Tibial artery (tissue), 4 donors: Measurements from ENCODE around the gene IL1RAPL1.

Source experiments
- DNase-seq, 2 donors: peaks; one replicate each; pipeline ENCODE4 v3.0.0-alpha.2; 2019
- H3K27ac ChIP-seq, 2 donors: fragments of 200-600 bp; sonication (generic) in 1 of 2; 1 replicate in 1 of 2; 2 replicates in 1 of 2; pipeline ENCODE4 v1.5.1; 2018 to 2019; ENCODE audit warnings: mild to moderate bottlenecking in 1 of 2
- H3K27me3 ChIP-seq, 2 donors: fragments of 200-600 bp; sonication (generic) in 1 of 2; one replicate each; pipeline versions ENCODE4 v1.5.1 to v1.6.0; 2016 to 2019
- H3K36me3 ChIP-seq, 3 donors: fragments of 200-600 bp; sonication (generic) in 2 of 3; one replicate each; pipeline ENCODE4 v1.5.1; 2016 to 2019; ENCODE audit warnings: mild to moderate bottlenecking in 2 of 3
- H3K4me1 ChIP-seq, 4 donors: fragments of 200-600 bp; sonication (generic) in 2 of 4; 1 replicate in 3 of 4; 2 replicates in 1 of 4; pipeline ENCODE4 v1.5.1; 2016 to 2019
- H3K4me3 ChIP-seq, 2 donors: fragments of 200-600 bp; sonication (generic) in 1 of 2; 1 replicate in 1 of 2; 2 replicates in 1 of 2; pipeline ENCODE4 v1.5.1; 2018 to 2019; ENCODE audit warnings: mild to moderate bottlenecking in 2 of 2
- H3K9me3 ChIP-seq, 3 donors: fragments of 200-600 bp; sonication (generic) in 1 of 3; one replicate each; pipeline ENCODE4 v1.5.1; 2016 to 2019
- intact Hi-C: fragments of 100-400 bp; cut with DNase I; formaldehyde crosslinking; loops from one replicate; pipeline ENCODE4 v1.15.0; 2023; ENCODE audit warnings: low total_unique reads
- TF ChIP-seq, protein P1 (sequence below), 2 experiments: fragments of 200-600 bp in 1 of 2; fragments of 450-650 bp in 1 of 2; IDR thresholded peaks; one replicate each; pipeline ENCODE4 v1.5.1; 2017 to 2019; ENCODE audit warnings: antibody characterized with exemption in 2 of 2, mild to moderate bottlenecking in 1 of 2, moderate library complexity in 1 of 2

The IL1RAPL1 gene

DNA sequence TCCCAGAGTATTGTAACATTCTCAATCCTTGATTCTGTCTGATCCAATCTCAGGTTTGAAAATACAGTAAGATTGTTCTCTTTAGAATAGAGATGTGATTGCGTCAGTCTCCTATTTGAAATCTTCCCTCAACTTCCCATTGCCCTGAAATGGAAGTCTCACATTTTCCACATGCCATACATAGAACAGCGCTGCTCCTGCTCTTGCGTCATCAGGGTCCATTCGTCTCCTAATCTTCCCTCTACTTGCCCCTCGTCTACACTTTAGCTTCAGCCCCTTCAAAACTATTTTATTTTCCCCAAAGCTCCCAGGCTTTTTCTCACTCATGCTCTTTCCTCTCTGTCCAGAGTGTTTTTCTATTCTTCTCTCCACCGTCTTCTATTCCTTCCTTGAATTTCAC, 1326.4 kb downstream of the IL1RAPL1 start:
- TF ChIP-seq, protein P1, sequence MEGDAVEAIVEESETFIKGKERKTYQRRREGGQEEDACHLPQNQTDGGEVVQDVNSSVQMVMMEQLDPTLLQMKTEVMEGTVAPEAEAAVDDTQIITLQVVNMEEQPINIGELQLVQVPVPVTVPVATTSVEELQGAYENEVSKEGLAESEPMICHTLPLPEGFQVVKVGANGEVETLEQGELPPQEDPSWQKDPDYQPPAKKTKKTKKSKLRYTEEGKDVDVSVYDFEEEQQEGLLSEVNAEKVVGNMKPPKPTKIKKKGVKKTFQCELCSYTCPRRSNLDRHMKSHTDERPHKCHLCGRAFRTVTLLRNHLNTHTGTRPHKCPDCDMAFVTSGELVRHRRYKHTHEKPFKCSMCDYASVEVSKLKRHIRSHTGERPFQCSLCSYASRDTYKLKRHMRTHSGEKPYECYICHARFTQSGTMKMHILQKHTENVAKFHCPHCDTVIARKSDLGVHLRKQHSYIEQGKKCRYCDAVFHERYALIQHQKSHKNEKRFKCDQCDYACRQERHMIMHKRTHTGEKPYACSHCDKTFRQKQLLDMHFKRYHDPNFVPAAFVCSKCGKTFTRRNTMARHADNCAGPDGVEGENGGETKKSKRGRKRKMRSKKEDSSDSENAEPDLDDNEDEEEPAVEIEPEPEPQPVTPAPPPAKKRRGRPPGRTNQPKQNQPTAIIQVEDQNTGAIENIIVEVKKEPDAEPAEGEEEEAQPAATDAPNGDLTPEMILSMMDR (IDR thresholded peaks at IDR 0.05), result no peak
- Histone ChIP-seq H3K27me3 (no peaks in the 10 kb centered on the region), H3K4me3 (no peak overlapping the region), H3K27ac (no peak overlapping the region), H3K36me3 (no peaks in the 10 kb centered on the region), H3K4me1 (no peaks in the 10 kb centered on the region), H3K9me3 (no peaks in the 10 kb centered on the region)
- intact Hi-C loops, result no loop called here
- no peak for DNase-seq

DNA sequence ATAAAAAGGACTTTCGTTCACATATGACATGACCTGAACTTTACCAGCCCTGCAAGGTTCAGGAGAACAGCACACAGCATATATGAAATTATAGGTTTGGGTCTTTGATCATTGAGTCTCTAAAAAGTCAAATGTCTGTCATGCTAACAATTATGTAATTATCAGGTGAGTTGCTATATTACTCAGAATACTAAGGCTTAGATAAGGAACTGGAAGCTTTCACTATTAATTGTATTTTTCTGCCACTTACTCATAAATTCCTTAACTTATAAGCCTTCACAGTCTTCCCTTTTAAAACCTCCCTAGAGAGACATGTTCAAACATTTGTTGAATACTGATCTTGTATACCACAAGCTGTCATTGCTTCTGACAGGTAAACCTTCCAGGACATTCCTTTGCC, 1335.4 kb downstream of the IL1RAPL1 start:
- Histone ChIP-seq H3K4me3 (no peak overlapping the region), H3K27me3 (no peaks in the 10 kb centered on the region), H3K4me1 (no peaks in the 10 kb centered on the region), H3K9me3 (no peaks in the 10 kb centered on the region), H3K27ac (no peak overlapping the region), H3K36me3 (no peaks in the 10 kb centered on the region)
- DNase-seq, result no peak
- TF ChIP-seq, protein P1 (IDR thresholded peaks at IDR 0.05), result no peak
- intact Hi-C loops, result no loop called here

DNA sequence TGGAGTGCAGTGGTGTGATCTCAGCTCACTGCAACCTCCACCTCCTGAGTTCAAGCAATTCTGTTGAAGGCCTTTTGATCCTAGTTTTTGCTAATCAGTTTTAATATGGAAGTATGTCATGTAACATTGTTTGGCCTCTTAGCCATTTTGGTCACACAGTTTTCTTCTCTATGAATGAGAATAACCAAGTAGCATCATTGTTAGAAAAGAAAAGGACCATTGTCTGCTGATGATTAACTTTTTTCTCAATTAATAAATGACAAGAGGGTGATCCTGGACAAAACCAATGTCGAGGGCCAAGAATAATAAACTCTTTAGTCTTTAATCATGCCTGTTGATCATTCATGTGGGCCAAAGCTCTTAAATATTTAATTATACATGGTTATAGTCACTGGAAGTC, 1338.8 kb downstream of the IL1RAPL1 start:
- Histone ChIP-seq H3K4me3 (no peak overlapping the region), H3K27me3 (no peaks in the 10 kb centered on the region), H3K36me3 (no peaks in the 10 kb centered on the region), H3K9me3 (no peaks in the 10 kb centered on the region), H3K4me1 (no peaks in the 10 kb centered on the region), H3K27ac (no peak overlapping the region)
- intact Hi-C loops, result no loop called here
- DNase-seq, result no peak
- TF ChIP-seq, protein P1 (IDR thresholded peaks at IDR 0.05), result no peak

DNA sequence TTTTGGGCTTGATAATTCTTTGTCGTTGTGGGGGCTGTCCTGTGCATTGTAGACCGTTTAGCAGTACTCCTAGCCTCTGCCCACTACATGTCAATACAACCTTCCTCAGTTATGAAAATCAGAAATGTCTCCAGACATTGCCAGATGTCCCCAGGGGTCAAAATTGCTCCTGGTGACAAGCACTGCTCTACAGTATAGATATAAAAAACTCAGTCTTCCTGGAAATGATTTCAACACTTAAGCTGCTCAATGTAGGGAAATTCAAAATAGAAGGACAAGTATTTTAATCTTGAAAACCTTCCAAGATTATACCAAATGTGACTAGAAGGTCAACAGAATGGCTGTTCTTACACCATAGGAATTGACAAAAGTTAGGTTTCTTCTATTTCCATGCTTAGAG, 1339.4 kb downstream of the IL1RAPL1 start:
- H3K4me3 ChIP-seq, result no peak overlapping the region
- no peaks in the 10 kb centered on the region for H3K27me3 ChIP-seq
- DNase-seq, result no peak
- no peaks in the 10 kb centered on the region for H3K4me1 ChIP-seq
- no peak overlapping the region for H3K27ac ChIP-seq
- intact Hi-C loops, result no loop called here
- H3K36me3 ChIP-seq, result no peaks in the 10 kb centered on the region
- TF ChIP-seq, protein P1 (IDR thresholded peaks at IDR 0.05), result no peak
- H3K9me3 ChIP-seq, result no peaks in the 10 kb centered on the region

DNA sequence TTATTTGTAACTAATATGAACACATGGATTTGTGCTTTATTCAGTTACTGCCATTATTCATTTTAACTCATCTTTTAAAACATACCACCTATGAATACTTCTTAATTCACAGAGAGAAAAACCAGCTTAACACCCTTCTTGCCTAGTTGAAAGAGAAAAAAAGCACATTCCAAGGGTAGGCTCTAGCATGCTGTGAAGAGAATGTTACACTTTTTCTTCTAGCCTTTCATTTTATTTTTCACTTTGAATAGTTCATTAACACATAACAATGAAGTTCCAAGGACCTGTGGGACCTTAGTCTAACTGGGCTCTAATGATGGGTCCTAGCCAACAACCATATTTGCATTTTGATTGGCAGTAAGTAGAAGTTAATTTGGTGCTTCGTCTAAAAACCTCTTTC, 1348.2 kb downstream of the IL1RAPL1 start:
- H3K27me3 ChIP-seq, result no peaks in the 10 kb centered on the region
- no peak overlapping the region for H3K4me3 ChIP-seq
- TF ChIP-seq, protein P1 (IDR thresholded peaks at IDR 0.05), result no peak
- H3K9me3 ChIP-seq, result no peaks in the 10 kb centered on the region
- no peak for DNase-seq
- intact Hi-C loops, result no loop called here
- no peaks in the 10 kb centered on the region for H3K4me1 ChIP-seq
- no peak overlapping the region for H3K27ac ChIP-seq
- no peaks in the 10 kb centered on the region for H3K36me3 ChIP-seq

DNA sequence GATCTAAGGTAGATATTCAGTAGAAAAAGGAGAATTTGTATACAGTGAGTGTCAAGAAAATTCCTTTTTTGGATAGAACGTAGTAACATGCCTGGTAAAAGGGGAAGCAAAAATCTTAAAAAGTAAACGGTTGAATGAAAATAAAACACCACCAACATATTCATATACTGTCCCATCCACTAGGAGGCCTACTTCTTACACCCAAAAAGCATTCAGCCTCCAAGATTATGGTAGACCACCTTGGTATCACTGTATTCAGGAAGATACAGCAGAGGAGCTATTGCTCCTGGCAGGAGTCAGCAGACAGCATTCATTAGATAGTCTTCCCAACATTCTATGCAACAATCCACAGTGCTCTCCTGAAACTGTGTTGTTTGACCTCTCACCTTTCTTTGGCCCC, 1353.5 kb downstream of the IL1RAPL1 start:
- no peak for DNase-seq
- Histone ChIP-seq H3K9me3 (no peaks in the 10 kb centered on the region), H3K36me3 (no peaks in the 10 kb centered on the region), H3K4me3 (no peak overlapping the region), H3K27me3 (no peaks in the 10 kb centered on the region), H3K4me1 (no peaks in the 10 kb centered on the region), H3K27ac (no peak overlapping the region)
- TF ChIP-seq, protein P1 (IDR thresholded peaks at IDR 0.05), result no peak
- intact Hi-C loops, result no loop called here
